ENCODE measurements around the gene RBM4. TPM values are rescaled to one million over a fixed set of nuclear protein-coding genes. Genes with fewer than 3 reads are reported as not detected.
A peak's percentile ranks its signal among the peaks of the same experiment; 100 is the strongest.

The RBM4 gene
- total and polyA plus RNA-seq, 2 of the 13 experiments (the other 11 are each of a cell fraction or from before 2014, with no cell fraction given) = 126 to 136 TPM

DNA sequence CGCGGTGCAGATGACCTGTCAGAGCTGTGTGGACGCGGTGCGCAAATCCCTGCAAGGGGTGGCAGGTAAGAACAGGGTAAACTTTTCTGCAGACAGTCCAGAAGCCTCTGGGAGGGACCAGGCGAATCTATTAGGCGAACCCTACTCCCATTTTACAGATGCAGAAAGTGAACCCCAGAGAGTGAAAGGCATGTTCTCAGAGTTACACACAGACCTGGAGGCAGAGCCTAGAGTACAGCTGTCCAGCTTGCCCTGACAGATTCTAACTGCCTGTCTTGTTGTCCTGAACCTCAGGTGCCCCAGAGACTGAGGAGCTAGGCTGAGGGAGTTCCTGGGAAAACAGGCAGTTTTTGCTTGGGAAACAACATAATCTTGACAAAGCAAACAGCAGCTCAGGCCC, 44.9 kb upstream of the RBM4 start (continued):
- TF ChIP-seq AFF4 (CRISPR knock-in tag; IDR thresholded peaks at IDR 0.05) (no peak), ZNF383 (CRISPR knock-in tag; IDR thresholded peaks at IDR 0.05; ENCODE audit: borderline replicate concordance) (no peak), ZNF496 (CRISPR knock-in tag; IDR thresholded peaks at IDR 0.05; ENCODE audit: insufficient replicate concordance) (no peak), POLR2AphosphoS5 (IDR thresholded peaks at IDR 0.05; ENCODE audit: low read depth, low read length) (no peak), CAMTA2 (CRISPR knock-in tag; IDR thresholded peaks at IDR 0.05; ENCODE audit: borderline replicate concordance) (0 out of 2 replicates have a peak, but pooled peaks have one; percentile 18), IRF2 (CRISPR knock-in tag; IDR thresholded peaks at IDR 0.05) (no peak)

DNA sequence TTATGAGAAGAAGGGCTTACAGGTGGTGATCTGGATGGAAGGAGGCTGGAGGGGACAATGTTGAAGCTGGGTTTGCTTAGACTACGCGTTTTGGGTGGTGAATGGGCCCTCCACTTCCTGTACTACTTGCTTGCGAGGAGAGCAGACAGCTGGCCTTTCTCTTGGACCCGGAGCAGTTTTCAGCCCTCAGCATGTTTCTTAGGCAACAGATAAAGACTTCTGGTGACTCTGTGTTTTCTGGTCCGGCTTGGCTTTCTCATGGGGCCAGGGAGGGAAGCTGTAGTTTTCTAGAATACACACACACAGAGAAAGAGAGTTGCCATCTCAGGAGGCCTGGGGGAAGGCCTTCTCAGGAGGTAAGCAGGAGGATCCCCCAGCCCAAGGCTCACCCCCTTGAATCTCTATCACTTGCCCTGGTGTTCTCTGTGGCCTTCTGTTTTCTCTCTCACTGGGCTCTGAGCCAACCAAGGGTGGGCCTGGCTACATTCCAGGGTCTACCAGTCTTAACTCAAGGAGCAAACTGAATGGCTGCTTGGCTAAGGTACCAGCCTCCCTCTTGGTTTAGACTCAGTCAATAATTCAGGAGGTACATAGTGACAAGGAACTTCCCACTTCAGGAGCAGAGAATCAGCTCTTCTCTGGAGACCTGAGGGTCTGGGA, 43.1 kb upstream of the RBM4 start:
- H3K9me3 ChIP-seq (ENCODE audit: low read length) = no peaks in the 10 kb centered on the region
- TF ChIP-seq ZNF180 (CRISPR knock-in tag; IDR thresholded peaks at IDR 0.05; ENCODE audit: borderline replicate concordance, low read depth) (no peak), ZBTB42 (CRISPR knock-in tag; IDR thresholded peaks at IDR 0.05) (no peak), ZNF335 (CRISPR knock-in tag; IDR thresholded peaks at IDR 0.05) (no peak), ZBTB8A (CRISPR knock-in tag; IDR thresholded peaks at IDR 0.05; ENCODE audit: borderline replicate concordance, low read depth) (no peak), AHR (CRISPR knock-in tag; IDR thresholded peaks at IDR 0.05) (no peak), HNF4A (CRISPR knock-in tag; IDR thresholded peaks at IDR 0.05) (no peak), ZFP41 (CRISPR knock-in tag; IDR thresholded peaks at IDR 0.05; ENCODE audit: borderline replicate concordance) (no peak), ZNF101 (CRISPR knock-in tag; IDR thresholded peaks at IDR 0.05; ENCODE audit: borderline replicate concordance, low read depth) (no peak), CBFB (CRISPR knock-in tag; IDR thresholded peaks at IDR 0.05) (no peak)
- ATAC-seq (no peak), FAIRE-seq (no peak), DNase-seq (ENCODE audit: low spot score) (no peak)
- no peaks in the 10 kb centered on the region; a peak in 1 of 5 replicates for H3K27me3 ChIP-seq (ENCODE audit: control insufficient read depth in 1 of 2, insufficient read depth in 2 of 2, low read length in 2 of 2)
- H2AFZ ChIP-seq (ENCODE audit: low read length) = no peak overlapping the region
- H3K4me2 ChIP-seq (ENCODE audit: low read depth, low read length) = peak overlapping the region; percentile 54
- no peak overlapping the region for H3K9ac ChIP-seq (ENCODE audit: insufficient read depth, low read depth, low read length)
- ChIA-PET CTCF (ENCODE audit: low intra/inter-chr PET ratio, low total read pairs) (no interaction called here), POLR2A (interaction anchor here (0.9 to 4.3 kb wide), 5 partner anchors 11 to 43 kb away, joined by 3 to 26 read pairs (median 11); partner anchors contain the start of genes RBM14 and RBM4)
- H4K20me1 ChIP-seq (ENCODE audit: insufficient read depth, low read length) = no peaks in the 10 kb centered on the region
- peaks cover 59% of the 10 kb centered on the region for H3K4me1 ChIP-seq (ENCODE audit: insufficient read depth, low read length)
- WGBS (ENCODE audit: low lambda C conversion rate) = 71% methylated on average over 5 of the region's 5 CpGs
- H3K4me3 ChIP-seq (replicated peaks in 1 of 3; ENCODE audit: insufficient read depth in 1 of 3, low read depth in 2 of 3, low read length in 3 of 3) = no peak overlapping the region
- peaks cover 4 to 15% of the 10 kb centered on the region in 2 experiments; a peak in 4 of 5 replicates for H3K36me3 ChIP-seq (replicated peaks in 1 of 2; ENCODE audit: control insufficient read depth in 1 of 2, insufficient read depth in 2 of 2, low read length in 2 of 2)
- peaks cover 12% of the 10 kb centered on the region for H3K79me2 ChIP-seq (ENCODE audit: insufficient read depth, low read length)
- in situ Hi-C loops (cut with HindIII; ENCODE audit: extremely low pct_ligation_motif_present, low pct_unique_long_range_greater_than_20kb) (no loop called here), intact Hi-C loops (cut with micrococcal nuclease; ENCODE audit: unreplicated experiment) (no loop called here)
- H3K27ac ChIP-seq (ENCODE audit: extremely low read length, insufficient read depth, low read length) = peak overlapping the region; percentile 19
- BruUV-seq (replicated peaks) = no TSS peak

Data from HepG2 (cell line).